GM12878 (cell line): ENCODE data around the gene ATG101. TPM values are rescaled to one million over a fixed set of nuclear protein-coding genes. Genes with fewer than 3 reads are reported as not detected.

ENCODE experiments used
- BCL3 ChIP-seq: IDR thresholded peaks from 2 replicates; pipeline ENCODE4 v1.6.1; 2011; ENCODE audit warnings: borderline replicate concordance, low read depth, mild to moderate bottlenecking, moderate library complexity, low read length; ENCODE audit not compliant: insufficient read depth, poor library complexity, severe bottlenecking
- GABPA ChIP-seq: IDR thresholded peaks from 2 replicates; pipeline ENCODE4 v1.6.1; 2014; ENCODE audit warnings: antibody characterized with exemption, low read depth, mild to moderate bottlenecking, inconsistent platforms
- KAT2A ChIP-seq: conservative IDR thresholded peaks from 2 replicates; pipeline ENCODE4 v1.6.1; 2011; ENCODE audit warnings: low read depth, low read length; ENCODE audit not compliant: control insufficient read depth
- KLF5 ChIP-seq: fragments of 450-650 bp; IDR thresholded peaks from 2 replicates; pipeline ENCODE4 v1.6.1; 2014; ENCODE audit warnings: mild to moderate bottlenecking; ENCODE audit not compliant: partially characterized antibody
- MAX ChIP-seq: IDR thresholded peaks from 2 replicates; pipeline ENCODE4 v1.6.1; 2012; ENCODE audit warnings: low read depth, low read length, improper control_type of control experiment
- MTA3 ChIP-seq: IDR thresholded peaks from 2 replicates; pipeline ENCODE4 v1.6.1; 2012; ENCODE audit warnings: low read length, inconsistent platforms, borderline replicate concordance
- MXI1 ChIP-seq: fragments of 150-350 bp; IDR thresholded peaks from 2 replicates; pipeline ENCODE4 v1.6.1; 2011; ENCODE audit warnings: low read depth, mild to moderate bottlenecking, inconsistent platforms, low read length, improper control_type of control experiment
- POLR2AphosphoS5 ChIP-seq: IDR thresholded peaks from 2 replicates; pipeline ENCODE4 v1.6.1; 2011; ENCODE audit warnings: mild to moderate bottlenecking, low read length, inconsistent platforms
- SIN3A ChIP-seq: IDR thresholded peaks from 2 replicates; pipeline ENCODE4 v1.6.1; 2012; ENCODE audit warnings: low read depth, low read length, improper control_type of control experiment
- SPI1 ChIP-seq: IDR thresholded peaks from 2 replicates; pipeline ENCODE4 v1.6.1; 2011; ENCODE audit warnings: low read depth, mild to moderate bottlenecking, low read length, moderate library complexity, borderline replicate concordance; ENCODE audit not compliant: insufficient read depth
- SUZ12 ChIP-seq: fragments of 200-600 bp; sonication (generic); IDR thresholded peaks from one replicate; pipeline ENCODE4 v1.6.1; 2018; ENCODE audit warnings: antibody characterized with exemption, mild to moderate bottlenecking; ENCODE audit not compliant: unreplicated experiment
- ZBTB40 ChIP-seq: fragments of 450-650 bp; IDR thresholded peaks from 2 replicates; pipeline ENCODE4 v1.6.1; 2016; ENCODE audit warnings: mild to moderate bottlenecking, moderate library complexity, borderline replicate concordance
- ZNF207 ChIP-seq: fragments of 450-650 bp; IDR thresholded peaks from 2 replicates; pipeline ENCODE4 v1.6.1; 2014; ENCODE audit warnings: antibody characterized with exemption, mild to moderate bottlenecking, borderline replicate concordance
- ZNF24 ChIP-seq: fragments of 450-650 bp; IDR thresholded peaks from 2 replicates; pipeline ENCODE4 v1.6.1; 2017; ENCODE audit warnings: antibody characterized with exemption, mild to moderate bottlenecking
- polyA plus RNA-seq, 11 experiments: library from polyadenylated mRNA; depleted of rRNA in 4 of 11; unstranded in 6 of 11; stranded (reverse) in 5 of 11; fragments of >200 nt; fragmentation: Nextera tagmentation in 4 of 11; fragmentation: Illumina TruSeq in 1 of 11; extraction: Ambion mirVana in 4 of 11; extraction: Trizol in 1 of 11; gene quantifications; 1 replicate in 1 of 11; 2 replicates in 10 of 11; pipeline versions ENCODE4 v1.2.1 to v1.2.3, GENCODE V29; 2011 to 2016; ENCODE audit warnings: inconsistent platforms in 2 of 11, missing spikeins in 2 of 11, low read depth in 1 of 11
- total RNA-seq, 4 experiments: library from RNA; depleted of rRNA in 3 of 4; stranded (reverse); fragments of >200 nt in 3 of 4; fragmentation: Illumina TruSeq in 1 of 4; extraction: Trizol in 1 of 4; gene quantifications; 2 replicates each; pipeline versions ENCODE4 v1.2.1 to v1.2.3, GENCODE V29; 2013 to 2021
- TF ChIP-seq, protein P1 (sequence below): IDR thresholded peaks from 2 replicates; pipeline ENCODE4 v1.6.1; 2012; ENCODE audit warnings: low read length, inconsistent platforms
- TF ChIP-seq, protein P2 (sequence below): fragments of 450-650 bp; IDR thresholded peaks from 2 replicates; pipeline ENCODE4 v1.6.1; 2017; ENCODE audit warnings: antibody characterized with exemption, mild to moderate bottlenecking, moderate library complexity

ATG101 gene
- total and polyA plus RNA-seq, 10 of the 15 experiments (the other 5 are each of a cell fraction or from before 2014, with no cell fraction given), result 2.7 to 49.8 (median 35.3) TPM

DNA sequence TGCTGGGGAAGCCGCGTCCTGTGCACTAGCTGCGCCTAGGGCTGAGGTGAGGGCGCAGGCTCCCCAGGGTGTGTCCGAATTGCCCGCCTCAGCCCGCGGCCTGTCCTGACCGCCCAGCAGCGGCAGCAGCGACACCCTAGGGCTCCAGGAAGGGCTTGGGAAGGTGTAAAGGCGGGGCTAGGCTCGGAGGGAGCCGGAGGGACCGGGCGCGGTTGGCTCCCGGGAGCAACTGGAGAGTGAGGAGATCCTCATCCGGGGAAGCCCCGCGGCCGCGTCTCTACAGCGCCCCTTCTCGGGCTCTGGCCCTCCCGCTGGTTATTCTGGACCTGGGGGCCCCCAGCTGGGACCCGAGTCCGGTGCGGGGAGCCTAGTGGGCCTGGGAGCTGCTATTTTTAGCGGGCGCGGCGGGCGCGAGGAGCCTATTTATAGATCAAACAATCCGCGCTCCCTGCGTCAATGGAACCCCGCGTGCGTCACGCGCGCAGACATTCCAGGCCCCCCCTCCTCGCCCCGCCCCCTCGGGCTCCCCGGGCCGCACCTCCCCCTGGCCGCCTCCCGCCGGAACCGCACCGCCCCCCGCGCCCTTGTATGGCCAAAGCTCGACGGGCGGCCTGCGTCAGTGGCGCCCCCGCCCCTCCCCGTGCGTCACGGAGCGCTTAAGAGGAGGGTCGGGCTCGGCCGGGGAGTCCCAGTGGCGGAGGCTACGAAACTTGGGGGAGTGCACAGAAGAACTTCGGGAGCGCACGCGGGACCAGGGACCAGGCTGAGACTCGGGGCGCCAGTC lies 18.8 kb upstream of the ATG101 start, which contains the start of gene NR4A1 (continued):
- no peak for TF ChIP-seq BCL3
- no peak for TF ChIP-seq SIN3A
- 0 out of 2 replicates have a peak, but pooled peaks have one; percentile 26 for TF ChIP-seq ZNF207
- TF ChIP-seq ZBTB40, result peak; percentile 55; the same call in 1 of the 2 replicates
- TF ChIP-seq MAX, result peak; percentile 25; the same call in 1 of the 2 replicates
- TF ChIP-seq, protein P1, sequence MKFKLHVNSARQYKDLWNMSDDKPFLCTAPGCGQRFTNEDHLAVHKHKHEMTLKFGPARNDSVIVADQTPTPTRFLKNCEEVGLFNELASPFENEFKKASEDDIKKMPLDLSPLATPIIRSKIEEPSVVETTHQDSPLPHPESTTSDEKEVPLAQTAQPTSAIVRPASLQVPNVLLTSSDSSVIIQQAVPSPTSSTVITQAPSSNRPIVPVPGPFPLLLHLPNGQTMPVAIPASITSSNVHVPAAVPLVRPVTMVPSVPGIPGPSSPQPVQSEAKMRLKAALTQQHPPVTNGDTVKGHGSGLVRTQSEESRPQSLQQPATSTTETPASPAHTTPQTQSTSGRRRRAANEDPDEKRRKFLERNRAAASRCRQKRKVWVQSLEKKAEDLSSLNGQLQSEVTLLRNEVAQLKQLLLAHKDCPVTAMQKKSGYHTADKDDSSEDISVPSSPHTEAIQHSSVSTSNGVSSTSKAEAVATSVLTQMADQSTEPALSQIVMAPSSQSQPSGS, result no peak
- TF ChIP-seq KAT2A, result no peak
- TF ChIP-seq ZNF24, result 0 out of 2 replicates have a peak, but pooled peaks have one; percentile 12
- TF ChIP-seq GABPA, result no peak
- TF ChIP-seq POLR2AphosphoS5, result peak; percentile 91
- TF ChIP-seq KLF5, result no peak
- TF ChIP-seq, protein P2, sequence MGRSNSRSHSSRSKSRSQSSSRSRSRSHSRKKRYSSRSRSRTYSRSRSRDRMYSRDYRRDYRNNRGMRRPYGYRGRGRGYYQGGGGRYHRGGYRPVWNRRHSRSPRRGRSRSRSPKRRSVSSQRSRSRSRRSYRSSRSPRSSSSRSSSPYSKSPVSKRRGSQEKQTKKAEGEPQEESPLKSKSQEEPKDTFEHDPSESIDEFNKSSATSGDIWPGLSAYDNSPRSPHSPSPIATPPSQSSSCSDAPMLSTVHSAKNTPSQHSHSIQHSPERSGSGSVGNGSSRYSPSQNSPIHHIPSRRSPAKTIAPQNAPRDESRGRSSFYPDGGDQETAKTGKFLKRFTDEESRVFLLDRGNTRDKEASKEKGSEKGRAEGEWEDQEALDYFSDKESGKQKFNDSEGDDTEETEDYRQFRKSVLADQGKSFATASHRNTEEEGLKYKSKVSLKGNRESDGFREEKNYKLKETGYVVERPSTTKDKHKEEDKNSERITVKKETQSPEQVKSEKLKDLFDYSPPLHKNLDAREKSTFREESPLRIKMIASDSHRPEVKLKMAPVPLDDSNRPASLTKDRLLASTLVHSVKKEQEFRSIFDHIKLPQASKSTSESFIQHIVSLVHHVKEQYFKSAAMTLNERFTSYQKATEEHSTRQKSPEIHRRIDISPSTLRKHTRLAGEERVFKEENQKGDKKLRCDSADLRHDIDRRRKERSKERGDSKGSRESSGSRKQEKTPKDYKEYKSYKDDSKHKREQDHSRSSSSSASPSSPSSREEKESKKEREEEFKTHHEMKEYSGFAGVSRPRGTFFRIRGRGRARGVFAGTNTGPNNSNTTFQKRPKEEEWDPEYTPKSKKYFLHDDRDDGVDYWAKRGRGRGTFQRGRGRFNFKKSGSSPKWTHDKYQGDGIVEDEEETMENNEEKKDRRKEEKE, result no peak
- no peak for TF ChIP-seq MTA3
- peak; percentile 27; the same call in 1 of the 2 replicates for TF ChIP-seq MXI1
- no peak for TF ChIP-seq SUZ12
- TF ChIP-seq SPI1, result no peak
